Choroid plexus epithelial cell (primary cell): Measurements from ENCODE around the gene TYROBP.
"Not testable (repeated sequence)": the region's sequence is repeated elsewhere in the genome, so short reads cannot be mapped to it uniquely, and the experiment has no call there.

Experiments
- DNase-seq: peaks from one replicate; pipeline ENCODE4 v3.0.0-alpha.2; 2010; ENCODE audit warnings: low read depth
- H3K4me3 ChIP-seq: 2 replicates; pipeline ENCODE4 v1.5.1; 2011; ENCODE audit warnings: low read depth, mild to moderate bottlenecking, control low read depth, low read length, moderate library complexity
- TF ChIP-seq, protein P1 (sequence below): conservative IDR thresholded peaks from 2 replicates; pipeline ENCODE4 v1.5.1; 2011; ENCODE audit warnings: low read depth, mild to moderate bottlenecking, control low read depth, inconsistent platforms, low read length, moderate library complexity

The TYROBP gene

DNA sequence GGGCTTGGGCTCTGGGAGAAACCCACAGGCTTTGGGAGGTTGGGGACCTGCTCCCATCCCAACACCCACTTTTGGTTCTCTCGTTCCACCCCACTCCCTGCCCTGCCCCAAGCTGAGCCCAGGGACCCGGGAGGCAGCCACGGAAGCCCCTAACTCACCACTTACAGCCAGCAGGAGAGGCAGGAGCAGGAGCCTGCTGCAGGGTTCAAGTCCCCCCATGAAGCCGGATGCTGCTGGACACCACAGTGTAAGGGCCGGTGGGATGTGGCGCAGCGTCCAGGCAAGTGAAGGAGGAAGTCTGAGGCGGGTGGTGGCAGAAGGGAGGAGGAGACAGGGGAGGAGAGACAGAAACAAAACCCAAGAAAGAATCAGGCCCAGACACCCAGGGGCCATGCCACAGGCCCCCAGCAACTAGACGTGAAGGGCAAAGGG is at the start of gene TYROBP:
TSS of gene TYROBP (minus strand) at position 286 of the 432 bp plus-strand sequence. CDS start at position 219, 67 bp downstream.
- DNase-seq: no peak
- TF ChIP-seq, protein P1, sequence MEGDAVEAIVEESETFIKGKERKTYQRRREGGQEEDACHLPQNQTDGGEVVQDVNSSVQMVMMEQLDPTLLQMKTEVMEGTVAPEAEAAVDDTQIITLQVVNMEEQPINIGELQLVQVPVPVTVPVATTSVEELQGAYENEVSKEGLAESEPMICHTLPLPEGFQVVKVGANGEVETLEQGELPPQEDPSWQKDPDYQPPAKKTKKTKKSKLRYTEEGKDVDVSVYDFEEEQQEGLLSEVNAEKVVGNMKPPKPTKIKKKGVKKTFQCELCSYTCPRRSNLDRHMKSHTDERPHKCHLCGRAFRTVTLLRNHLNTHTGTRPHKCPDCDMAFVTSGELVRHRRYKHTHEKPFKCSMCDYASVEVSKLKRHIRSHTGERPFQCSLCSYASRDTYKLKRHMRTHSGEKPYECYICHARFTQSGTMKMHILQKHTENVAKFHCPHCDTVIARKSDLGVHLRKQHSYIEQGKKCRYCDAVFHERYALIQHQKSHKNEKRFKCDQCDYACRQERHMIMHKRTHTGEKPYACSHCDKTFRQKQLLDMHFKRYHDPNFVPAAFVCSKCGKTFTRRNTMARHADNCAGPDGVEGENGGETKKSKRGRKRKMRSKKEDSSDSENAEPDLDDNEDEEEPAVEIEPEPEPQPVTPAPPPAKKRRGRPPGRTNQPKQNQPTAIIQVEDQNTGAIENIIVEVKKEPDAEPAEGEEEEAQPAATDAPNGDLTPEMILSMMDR: no peak
- no peak within 1 kb of the TSS for H3K4me3 ChIP-seq

DNA sequence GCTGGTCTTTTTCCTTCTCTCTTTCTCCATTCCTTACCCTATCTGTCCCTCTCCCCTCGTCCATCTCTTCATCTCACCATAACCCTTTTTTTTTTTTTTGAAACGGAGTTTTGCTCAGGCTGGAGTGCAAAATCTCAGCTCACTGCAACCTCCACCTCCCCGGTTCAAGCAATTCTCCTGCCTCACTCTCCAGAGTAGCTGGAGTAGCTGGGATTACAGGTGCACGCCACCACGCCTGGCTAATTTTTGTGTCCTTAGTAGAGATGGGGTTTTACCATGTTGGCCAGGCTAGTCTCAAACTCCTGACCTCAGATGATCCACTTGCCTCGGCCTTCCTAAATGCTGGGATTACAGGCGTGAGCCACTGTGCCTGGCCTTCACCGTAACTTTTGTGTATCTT is 49.3 kb upstream of the TYROBP start:
- DNase-seq, H3K4me3 ChIP-seq: not testable (repeated sequence)

GRCh38 chr19:35955881-35956634 is 48.0 kb upstream of the TYROBP start:
- TF ChIP-seq, protein P1: no peak
- no peak for DNase-seq
- no peak overlapping the region for H3K4me3 ChIP-seq

GRCh38 chr19:35949131-35949530 is 41.0 kb upstream of the TYROBP start:
- no peak for DNase-seq
- no peak overlapping the region for H3K4me3 ChIP-seq
- TF ChIP-seq, protein P1: no peak

- TF ChIP-seq, protein P1: no peak
- no peak overlapping the region for H3K4me3 ChIP-seq
- no peak for DNase-seq
Observed at GRCh38 chr19:35946203-35946602, 38.1 kb upstream of the TYROBP start.

GRCh38 chr19:35945121-35945790 is 37.2 kb upstream of the TYROBP start:
- H3K4me3 ChIP-seq: no peak overlapping the region
- no peak for DNase-seq
- TF ChIP-seq, protein P1: no peak

- TF ChIP-seq, protein P1: no peak
- no peak for DNase-seq
- H3K4me3 ChIP-seq: no peak overlapping the region
Observed at GRCh38 chr19:35944556-35944955, 36.5 kb upstream of the TYROBP start.
